D721Med (cell line): ENCODE measurements around the gene VPS18.

Source experiments
- DNase-seq: peaks from one replicate; pipeline ENCODE4 v3.0.0; 2011; ENCODE audit warnings: low spot score; ENCODE audit not compliant: insufficient read length
- FAIRE-seq: peaks from 2 replicates; lab custom pipeline; 2011; peaks lifted over from hg19 to GRCh38; lab: Jason Lieb, UNC
- TF ChIP-seq, protein P1 (sequence below): IDR thresholded peaks from 2 replicates; pipeline ENCODE4 v1.5.1; 2012; ENCODE audit warnings: mild to moderate bottlenecking, control low read depth; ENCODE audit not compliant: insufficient read depth; ENCODE audit errors: missing control alignments

Gene VPS18

DNA sequence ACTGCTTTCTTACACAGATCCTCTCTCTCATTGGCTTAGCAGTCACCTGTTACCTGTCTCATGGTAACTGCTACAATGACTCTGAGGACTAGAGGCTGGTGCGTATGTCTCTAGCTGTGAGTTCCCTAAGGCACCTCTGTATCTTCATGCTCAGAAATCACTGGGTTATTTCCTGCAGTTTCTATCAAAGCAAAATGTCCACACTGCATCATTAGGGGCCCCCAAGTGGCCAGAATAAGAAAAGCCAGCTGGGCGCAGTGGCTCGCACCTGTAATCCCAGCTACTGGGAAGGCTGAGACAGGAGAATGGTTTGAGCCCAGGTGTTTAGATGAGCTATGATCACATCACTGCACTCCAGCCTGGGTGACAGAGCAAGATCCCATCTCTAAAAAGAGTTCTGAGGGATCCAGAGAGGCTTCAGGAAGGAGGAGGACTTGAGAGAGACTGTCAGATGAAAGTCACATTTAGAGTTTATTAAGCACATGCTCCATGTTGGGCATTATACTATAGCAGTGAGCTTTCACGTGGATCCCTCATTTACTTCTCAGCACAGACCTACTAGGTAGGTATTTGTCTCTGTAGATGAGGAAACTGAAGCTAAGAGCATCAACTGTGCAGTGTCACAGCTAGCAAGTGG lies 2.3 kb upstream of the VPS18 start:
- DNase-seq (no peak), FAIRE-seq (no peak)
- TF ChIP-seq, protein P1, sequence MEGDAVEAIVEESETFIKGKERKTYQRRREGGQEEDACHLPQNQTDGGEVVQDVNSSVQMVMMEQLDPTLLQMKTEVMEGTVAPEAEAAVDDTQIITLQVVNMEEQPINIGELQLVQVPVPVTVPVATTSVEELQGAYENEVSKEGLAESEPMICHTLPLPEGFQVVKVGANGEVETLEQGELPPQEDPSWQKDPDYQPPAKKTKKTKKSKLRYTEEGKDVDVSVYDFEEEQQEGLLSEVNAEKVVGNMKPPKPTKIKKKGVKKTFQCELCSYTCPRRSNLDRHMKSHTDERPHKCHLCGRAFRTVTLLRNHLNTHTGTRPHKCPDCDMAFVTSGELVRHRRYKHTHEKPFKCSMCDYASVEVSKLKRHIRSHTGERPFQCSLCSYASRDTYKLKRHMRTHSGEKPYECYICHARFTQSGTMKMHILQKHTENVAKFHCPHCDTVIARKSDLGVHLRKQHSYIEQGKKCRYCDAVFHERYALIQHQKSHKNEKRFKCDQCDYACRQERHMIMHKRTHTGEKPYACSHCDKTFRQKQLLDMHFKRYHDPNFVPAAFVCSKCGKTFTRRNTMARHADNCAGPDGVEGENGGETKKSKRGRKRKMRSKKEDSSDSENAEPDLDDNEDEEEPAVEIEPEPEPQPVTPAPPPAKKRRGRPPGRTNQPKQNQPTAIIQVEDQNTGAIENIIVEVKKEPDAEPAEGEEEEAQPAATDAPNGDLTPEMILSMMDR = peak; percentile 55

DNA sequence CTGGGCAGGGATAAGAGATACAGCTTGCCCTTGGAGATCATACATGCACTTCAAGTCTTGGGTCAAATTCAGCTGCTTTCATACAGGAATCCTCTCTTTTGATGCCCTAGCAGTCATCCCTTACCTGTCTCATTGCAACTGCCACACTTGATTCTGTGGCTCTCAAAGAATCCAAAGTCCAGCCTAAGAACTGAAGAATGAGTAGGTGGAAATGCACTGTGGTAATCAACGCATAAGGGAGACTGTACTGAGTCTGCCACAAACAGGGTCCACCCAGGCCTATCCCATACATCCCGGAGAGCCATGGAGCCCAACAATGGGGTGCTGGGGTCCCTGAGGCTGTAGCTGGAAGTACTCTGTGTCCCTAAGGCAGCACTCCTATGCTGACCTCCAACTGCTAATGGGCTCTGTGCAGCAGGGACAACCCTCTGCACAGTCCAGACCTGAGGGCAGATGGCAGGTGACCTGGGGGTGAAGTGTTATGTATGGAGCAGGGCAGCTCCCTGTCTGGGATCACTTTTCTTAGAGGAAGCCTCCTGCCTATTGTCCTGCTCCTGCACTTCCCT lies 1.7 kb upstream of the VPS18 start:
- DNase-seq (no peak), FAIRE-seq (no peak)
- TF ChIP-seq, protein P1 = no peak

DNA sequence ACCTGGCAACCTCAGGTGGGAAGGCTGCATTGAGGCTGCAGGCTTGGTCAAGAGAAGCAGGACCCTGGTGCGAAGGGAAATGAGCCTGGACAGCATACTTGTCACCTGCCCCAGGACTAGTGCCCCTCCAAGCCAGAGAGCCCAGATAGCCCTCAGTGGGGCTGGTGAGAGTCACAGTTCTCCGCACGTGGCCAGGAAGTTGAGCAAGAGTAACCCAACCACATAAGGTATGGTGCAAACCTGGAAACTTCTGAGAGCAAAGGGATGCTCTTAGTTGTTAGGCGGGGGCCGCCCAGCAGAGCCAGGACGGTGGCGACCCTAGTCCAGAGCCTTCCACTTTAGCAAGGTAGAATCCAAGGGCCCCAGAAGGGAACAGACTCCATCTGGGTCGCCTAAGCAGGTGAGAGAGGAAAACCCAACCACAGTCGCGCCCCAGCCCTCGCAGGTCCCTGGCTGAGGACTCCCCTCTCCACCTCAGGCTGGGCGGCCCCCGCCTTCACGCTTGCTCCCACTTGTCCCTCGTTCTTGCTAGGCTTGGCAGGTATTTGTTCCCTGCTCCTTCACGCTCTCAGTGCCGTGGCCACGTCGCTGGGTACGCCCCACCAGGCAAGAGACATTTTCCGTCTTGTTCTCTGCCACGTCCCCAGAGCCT lies 1.1 kb upstream of the VPS18 start:
- DNase-seq (no peak), FAIRE-seq (no peak)
- TF ChIP-seq, protein P1 = no peak

- no peak for FAIRE-seq
- DNase-seq = no peak
- TF ChIP-seq, protein P1 = peak; percentile 9
Observed at GRCh38 chr15:40894681-40895448, 615 bp downstream of the VPS18 start.

GRCh38 chr15:40899536-40900207 lies 5.4 kb downstream of the VPS18 start:
- TF ChIP-seq, protein P1 = no peak
- DNase-seq (no peak), FAIRE-seq (no peak)

GRCh38 chr15:40900256-40901052 lies 6.2 kb downstream of the VPS18 start:
- TF ChIP-seq, protein P1 = no peak
- no peak for DNase-seq
- FAIRE-seq = no peak
